ENCODE results near the gene AIF1.

DNA sequence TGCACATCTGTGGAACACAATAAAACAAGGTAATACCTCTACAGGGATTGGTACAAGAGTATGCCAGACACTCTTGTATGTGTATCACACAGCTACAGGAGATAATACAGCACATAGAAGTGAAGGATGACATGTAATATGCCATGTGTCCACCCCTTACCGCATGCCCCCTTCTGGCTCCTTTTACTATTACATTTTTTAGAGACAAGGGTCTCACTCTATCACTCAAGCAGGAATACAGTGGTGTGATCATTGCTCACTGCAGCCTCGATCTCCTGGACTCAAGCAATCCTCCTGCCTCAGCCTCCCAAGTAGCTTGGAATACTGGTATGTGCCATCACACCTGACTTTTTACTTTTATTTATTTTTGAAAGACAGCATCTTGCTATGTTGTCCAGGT is 18.0 kb upstream of the AIF1 start:
- TF ChIP-seq ZNF8 (CRISPR knock-in tag; IDR thresholded peaks at IDR 0.05) (no peak), ZFP3 (CRISPR knock-in tag; IDR thresholded peaks at IDR 0.05) (no peak)
- TF ChIP-seq, protein P1, sequence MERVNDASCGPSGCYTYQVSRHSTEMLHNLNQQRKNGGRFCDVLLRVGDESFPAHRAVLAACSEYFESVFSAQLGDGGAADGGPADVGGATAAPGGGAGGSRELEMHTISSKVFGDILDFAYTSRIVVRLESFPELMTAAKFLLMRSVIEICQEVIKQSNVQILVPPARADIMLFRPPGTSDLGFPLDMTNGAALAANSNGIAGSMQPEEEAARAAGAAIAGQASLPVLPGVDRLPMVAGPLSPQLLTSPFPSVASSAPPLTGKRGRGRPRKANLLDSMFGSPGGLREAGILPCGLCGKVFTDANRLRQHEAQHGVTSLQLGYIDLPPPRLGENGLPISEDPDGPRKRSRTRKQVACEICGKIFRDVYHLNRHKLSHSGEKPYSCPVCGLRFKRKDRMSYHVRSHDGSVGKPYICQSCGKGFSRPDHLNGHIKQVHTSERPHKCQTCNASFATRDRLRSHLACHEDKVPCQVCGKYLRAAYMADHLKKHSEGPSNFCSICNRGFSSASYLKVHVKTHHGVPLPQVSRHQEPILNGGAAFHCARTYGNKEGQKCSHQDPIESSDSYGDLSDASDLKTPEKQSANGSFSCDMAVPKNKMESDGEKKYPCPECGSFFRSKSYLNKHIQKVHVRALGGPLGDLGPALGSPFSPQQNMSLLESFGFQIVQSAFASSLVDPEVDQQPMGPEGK (CRISPR knock-in tag; IDR thresholded peaks at IDR 0.05; ENCODE audit: borderline replicate concordance): no peak

Data from SK-N-SH treated with all-trans-retinoic acid at 6 μM for 48 hours (cell line).